HG02885 (cell line): ENCODE measurements around the gene KSR1.

Experiments used
- ATAC-seq: cut with Tn5 transposase; IDR thresholded peaks from one replicate; pipeline ENCODE4 v1.9.1; 2021; ENCODE audit warnings: mild to moderate bottlenecking; ENCODE audit not compliant: unreplicated experiment, poor library complexity

Gene KSR1

DNA sequence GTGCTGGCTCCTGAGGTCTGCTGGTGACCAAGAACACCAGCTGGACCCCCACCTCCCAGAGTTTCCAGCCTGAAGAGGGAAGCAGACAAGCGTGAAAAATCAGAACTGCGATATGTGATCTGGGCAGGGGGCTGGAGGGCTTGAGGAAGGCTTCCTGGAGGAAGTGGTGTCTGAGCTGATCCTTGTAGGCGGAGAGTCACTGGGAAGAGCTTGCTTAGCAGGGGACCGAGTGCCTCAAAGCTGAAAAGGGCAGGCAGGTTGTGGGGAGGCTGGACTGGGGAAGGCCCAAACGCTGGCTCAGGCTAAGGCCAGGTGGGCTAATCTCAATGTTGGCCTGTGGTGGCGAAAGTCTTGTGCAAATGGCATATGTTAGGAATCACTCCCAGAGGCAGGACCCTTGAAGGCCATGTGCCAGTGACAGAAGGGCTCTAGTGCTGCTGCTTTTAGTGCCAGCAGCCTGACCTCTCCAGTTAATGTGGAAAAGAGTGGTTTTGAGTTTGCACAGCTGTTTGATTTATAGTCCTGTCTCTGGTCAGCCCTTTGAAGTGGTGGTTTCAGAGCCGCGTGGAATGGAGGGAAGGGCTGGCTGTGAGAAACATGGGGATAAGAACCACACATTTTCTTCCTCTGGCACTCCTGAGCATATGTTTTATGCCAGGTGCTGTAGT, 89.4 kb downstream of the KSR1 start:
- ATAC-seq, result no peak

DNA sequence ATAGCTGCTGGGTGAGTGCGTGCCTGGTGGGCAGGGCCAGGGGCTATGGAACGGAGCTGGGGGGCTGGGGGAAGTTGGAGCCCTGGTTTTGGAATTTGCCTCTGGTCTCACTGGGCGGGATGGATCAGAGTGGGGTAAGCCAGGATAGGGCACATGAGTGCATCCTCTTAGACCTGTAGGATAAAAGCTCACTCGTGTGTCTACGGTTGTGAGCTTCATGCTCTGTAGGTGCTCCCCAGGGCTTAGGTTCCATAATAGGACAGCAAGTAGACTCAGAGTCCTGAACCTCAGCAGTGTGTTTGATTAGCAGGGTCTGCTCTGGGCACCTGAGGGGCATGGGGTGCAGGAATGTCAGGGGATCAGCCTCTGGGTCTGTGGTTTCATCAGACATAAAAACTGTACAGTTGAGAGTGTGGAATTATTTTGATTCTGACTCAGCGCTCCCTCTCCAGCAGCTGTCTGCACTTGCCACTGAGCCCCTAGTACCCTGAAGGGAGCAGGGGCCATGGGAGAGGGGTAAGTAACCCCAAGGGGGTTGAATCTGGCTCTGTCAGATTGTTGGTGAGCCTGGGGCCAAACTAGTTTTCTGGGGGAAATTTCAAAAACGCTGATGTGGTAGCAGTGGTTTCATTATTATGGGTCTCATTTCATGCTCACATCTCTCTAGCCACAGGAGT, 90.5 kb downstream of the KSR1 start:
- ATAC-seq, result peak; percentile 34

- no peak for ATAC-seq
These were observed 91.0 kb downstream of the KSR1 start for GRCh38 chr17:27547301-27547683.

- ATAC-seq, result no peak
These were observed 92.1 kb downstream of the KSR1 start for GRCh38 chr17:27548369-27548768.

GRCh38 chr17:27549251-27549893, 93.1 kb downstream of the KSR1 start:
- ATAC-seq, result no peak

GRCh38 chr17:27550291-27550930, 94.2 kb downstream of the KSR1 start:
- no peak for ATAC-seq

DNA sequence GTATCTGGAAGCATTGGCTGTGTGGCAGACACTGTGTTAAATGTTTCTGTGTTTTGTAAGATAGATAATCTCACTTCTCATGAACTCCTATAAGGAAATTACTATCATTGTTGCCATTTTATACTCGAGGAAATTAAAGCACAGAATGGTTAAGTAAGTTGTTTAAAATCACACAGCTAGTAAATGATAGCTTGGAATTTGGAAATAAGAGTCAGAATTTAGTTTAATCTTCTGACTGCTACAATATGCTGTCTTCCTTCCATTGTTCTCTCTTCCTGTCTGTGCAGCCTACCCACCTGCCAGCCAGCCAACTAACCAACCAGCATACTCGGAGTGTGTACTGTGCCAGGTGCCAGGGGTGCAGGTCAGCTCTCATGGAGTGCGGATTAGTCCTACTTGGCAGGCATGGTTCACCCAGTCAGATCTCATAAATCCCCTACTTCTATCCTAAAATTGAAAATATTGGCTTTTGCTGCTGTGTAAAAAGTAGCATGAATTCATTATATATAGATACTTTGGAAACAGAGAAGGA, 94.8 kb downstream of the KSR1 start:
- no peak for ATAC-seq

DNA sequence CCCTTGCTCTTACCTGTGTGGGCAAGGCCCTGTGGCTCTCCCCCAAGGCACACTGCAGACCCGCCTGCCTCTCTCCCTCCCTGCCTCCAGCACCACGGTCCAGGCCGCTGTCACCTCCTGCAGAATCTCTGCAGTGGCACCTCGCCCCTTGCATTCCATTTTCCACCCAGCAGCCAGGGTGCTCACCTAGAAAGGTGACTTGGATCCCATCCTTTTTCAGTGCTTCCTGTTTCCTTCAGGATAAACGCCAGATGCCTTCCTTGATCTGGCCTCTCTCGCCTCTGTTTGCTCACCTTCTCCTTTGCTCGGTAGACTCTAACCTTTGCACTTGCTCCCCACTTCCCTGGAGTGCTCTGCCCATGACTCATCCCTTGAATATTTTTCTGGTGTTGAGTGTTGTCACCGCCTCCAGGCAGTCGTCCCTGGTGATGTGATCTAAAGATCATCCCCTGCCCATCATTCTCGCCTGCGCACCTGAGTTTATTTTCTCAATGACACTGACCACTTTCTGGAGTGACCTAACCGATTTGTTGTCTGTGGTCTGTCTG, 95.5 kb downstream of the KSR1 start:
- no peak for ATAC-seq

- ATAC-seq, result no peak
These were observed 96.1 kb downstream of the KSR1 start for GRCh38 chr17:27552276-27552732.

DNA sequence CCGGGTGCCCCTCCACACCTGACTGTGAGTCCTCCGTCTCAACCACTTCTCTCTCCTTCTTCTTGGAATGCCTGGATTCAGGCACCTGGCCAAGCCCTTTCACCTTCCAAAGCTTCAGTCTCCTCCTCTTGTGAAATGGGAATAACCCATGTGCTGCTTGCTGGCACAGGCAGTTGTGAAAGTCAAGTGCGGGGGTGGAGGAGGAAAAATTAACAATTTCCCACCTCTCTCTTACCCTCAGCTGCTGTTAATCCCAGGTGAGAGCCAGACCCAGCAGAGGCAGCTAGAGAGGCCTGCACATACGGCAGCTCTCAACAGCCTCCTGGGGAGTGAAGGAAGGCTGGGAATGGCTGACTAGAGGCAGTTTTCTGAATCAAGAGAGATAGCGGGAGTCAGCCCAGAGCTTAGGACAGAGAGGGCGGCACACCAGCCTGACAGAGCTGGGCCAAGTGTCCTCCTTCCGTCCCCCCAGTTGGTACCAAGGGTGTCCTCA, 96.8 kb downstream of the KSR1 start:
- no peak for ATAC-seq

DNA sequence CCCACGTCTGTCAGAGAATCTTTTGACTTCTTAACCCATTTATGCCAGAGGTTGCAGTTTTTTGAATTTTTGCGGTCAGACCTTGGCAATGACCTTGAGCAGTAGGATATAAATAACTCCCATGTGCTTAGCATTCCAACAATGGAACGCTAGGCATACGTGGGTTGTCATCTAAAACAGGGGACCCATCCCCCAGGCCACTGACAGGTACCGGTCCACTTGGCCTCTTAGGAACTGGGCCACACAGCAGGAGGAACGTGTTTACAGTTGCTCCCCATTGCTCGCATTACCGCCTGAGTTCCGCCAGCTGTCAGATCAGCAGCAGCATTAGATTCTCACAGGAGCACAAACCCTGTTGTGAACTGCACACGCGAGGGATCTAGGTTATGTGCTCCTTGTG, 97.9 kb downstream of the KSR1 start:
- ATAC-seq, result no peak

- ATAC-seq, result no peak
These were observed 98.7 kb downstream of the KSR1 start for GRCh38 chr17:27554911-27555310.

GRCh38 chr17:27555339-27555738, 99.1 kb downstream of the KSR1 start:
- no peak for ATAC-seq

DNA sequence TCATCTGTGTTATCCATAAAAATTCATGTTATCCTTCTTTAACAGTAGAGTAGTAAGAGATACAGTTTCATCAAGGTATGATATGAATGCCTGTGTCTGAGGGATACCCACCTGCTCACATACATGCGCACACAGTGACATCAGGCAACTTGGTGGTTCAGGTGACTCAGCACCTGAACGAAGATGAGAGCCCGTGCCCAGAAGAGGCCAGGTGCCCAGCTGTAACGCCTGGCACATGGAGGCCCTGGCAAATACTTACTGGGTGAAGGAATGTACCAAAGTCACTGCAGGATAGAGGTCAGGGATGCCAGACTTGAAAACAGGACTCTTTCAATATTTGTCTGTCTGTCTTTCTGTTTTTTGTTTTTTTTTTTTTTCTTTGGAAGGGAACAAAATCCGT, 102.1 kb downstream of the KSR1 start:
- ATAC-seq, result no peak

GRCh38 chr17:27558842-27559505, 102.7 kb downstream of the KSR1 start:
- peak; percentile 31 for ATAC-seq

- peak; percentile 73 for ATAC-seq
These were observed 103.5 kb downstream of the KSR1 start for GRCh38 chr17:27559506-27560481.

- no peak for ATAC-seq
These were observed 104.4 kb downstream of the KSR1 start for GRCh38 chr17:27560668-27561067.

GRCh38 chr17:27562777-27563455, 106.7 kb downstream of the KSR1 start:
- no peak for ATAC-seq
